ENCODE results near the gene IRGQ. TPM values are rescaled to one million over a fixed set of nuclear protein-coding genes. Genes with fewer than 3 reads are reported as not detected.

Gene IRGQ
- total RNA-seq, 1 experiment from 2014 or later, result 24.1 TPM

GRCh38 chr19:43555185-43555770, 40.7 kb downstream of the IRGQ start:
- H3K79me1 ChIP-seq (ENCODE audit: insufficient read depth, low read depth, low read length, poor library complexity, severe bottlenecking), result no peaks in the 10 kb centered on the region
- no peak overlapping the region for H3K27ac ChIP-seq (ENCODE audit: insufficient read length, low read depth, low read length)
- no peak overlapping the region for H2BK120ac ChIP-seq (ENCODE audit: low read depth, low read length, poor library complexity, severe bottlenecking)
- H3K27ac Mint-ChIP-seq, result peak overlapping the region; percentile 55 to 85 (median 56); a peak in 5 of 7 replicates
- DNase-seq, result peak; percentile 87
- no peak overlapping the region for H2AK5ac ChIP-seq (ENCODE audit: insufficient read length, low read length)
- H3K27me3 Mint-ChIP-seq (ENCODE audit: low read depth), result no peaks in the 10 kb centered on the region
- H4K20me1 ChIP-seq (ENCODE audit: control insufficient read depth, insufficient read depth, insufficient read length), result no peaks in the 10 kb centered on the region
- no peak overlapping the region for H3K18ac ChIP-seq (ENCODE audit: insufficient read length, low read depth, low read length)
- 0 out of 5 replicates have a peak, but pooled peaks cover 0 to 2% of the 10 kb centered on the region in 2 experiments for H3K9me3 Mint-ChIP-seq
- H3K9ac ChIP-seq (ENCODE audit: extremely low read depth, insufficient read length, low read length), result no peak overlapping the region
- peaks cover 13 to 52% (median 49%) of the 10 kb centered on the region in 3 experiments; a peak in 6 of 7 replicates for H3K36me3 Mint-ChIP-seq (ENCODE audit: insufficient read depth in 1 of 3, low read depth in 3 of 3)
- H3K23ac ChIP-seq (ENCODE audit: insufficient read length, low read depth, low read length), result no peak overlapping the region
- H3K23me2 ChIP-seq (ENCODE audit: insufficient read length, low read depth, low read length, poor library complexity, severe bottlenecking), result no peaks in the 10 kb centered on the region
- H3K56ac ChIP-seq (ENCODE audit: insufficient read length, low read depth, low read length), result no peak overlapping the region
- H3K9me3 ChIP-seq (ENCODE audit: control insufficient read depth, low read depth, low read length), result no peaks in the 10 kb centered on the region
- peak; percentile 87 for TF ChIP-seq CTCF (conservative IDR thresholded peaks at IDR 0.05)
- no peaks in the 10 kb centered on the region for H3K79me2 ChIP-seq (ENCODE audit: insufficient read depth, low read length)
- H2BK20ac ChIP-seq (ENCODE audit: low read depth, low read length, poor library complexity, severe bottlenecking), result no peak overlapping the region
- H3T11ph ChIP-seq (ENCODE audit: low read length), result no peak overlapping the region
- H3K27me3 ChIP-seq (ENCODE audit: insufficient read depth, low read length), result no peaks in the 10 kb centered on the region
- no peak overlapping the region for H3K14ac ChIP-seq (ENCODE audit: insufficient read depth, low read length)
- no peak overlapping the region for H2AFZ ChIP-seq (ENCODE audit: low read length)
- no peak overlapping the region for H4K8ac ChIP-seq (replicated peaks; ENCODE audit: insufficient read length, low read depth, low read length)
- H3K4me1 ChIP-seq (ENCODE audit: insufficient read depth, low read length), result no peaks in the 10 kb centered on the region
- WGBS (ENCODE audit: extremely low coverage, insufficient read length, low lambda C conversion rate), result no CpG with 5 or more reads among the region's 8 CpGs
- no peak overlapping the region for H3K4me3 Mint-ChIP-seq
- no peak overlapping the region for H3K4me2 ChIP-seq (ENCODE audit: insufficient read depth, insufficient read length, low read length)
- H4K5ac ChIP-seq (ENCODE audit: insufficient read length, low read depth, low read length), result no peak overlapping the region
- no peak overlapping the region for H2BK15ac ChIP-seq (ENCODE audit: low read depth, low read length)
- no peak overlapping the region for H4K91ac ChIP-seq (ENCODE audit: insufficient read length, low read depth, low read length)
- H2BK5ac ChIP-seq (ENCODE audit: insufficient read length, low read length), result no peak overlapping the region
- no peak overlapping the region for H2BK12ac ChIP-seq (ENCODE audit: insufficient read length, low read depth, low read length)
- no peak overlapping the region for H3K4ac ChIP-seq (ENCODE audit: low read depth, low read length)
- peaks cover 7 to 11% of the 10 kb centered on the region in 2 experiments for H3K4me1 Mint-ChIP-seq
